NCI-H524 (cell line): Measurements from ENCODE around the gene KRTAP13-2.

Experiments
- DNase-seq, 2 experiments: peaks; one replicate each; lab custom pipeline; 2025; lab: John Stamatoyannopoulos, UW

KRTAP13-2 gene, protein sequence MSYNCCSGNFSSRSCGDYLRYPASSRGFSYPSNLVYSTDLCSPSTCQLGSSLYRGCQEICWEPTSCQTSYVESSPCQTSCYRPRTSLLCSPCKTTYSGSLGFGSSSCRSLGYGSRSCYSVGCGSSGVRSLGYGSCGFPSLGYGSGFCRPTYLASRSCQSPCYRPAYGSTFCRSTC

DNA sequence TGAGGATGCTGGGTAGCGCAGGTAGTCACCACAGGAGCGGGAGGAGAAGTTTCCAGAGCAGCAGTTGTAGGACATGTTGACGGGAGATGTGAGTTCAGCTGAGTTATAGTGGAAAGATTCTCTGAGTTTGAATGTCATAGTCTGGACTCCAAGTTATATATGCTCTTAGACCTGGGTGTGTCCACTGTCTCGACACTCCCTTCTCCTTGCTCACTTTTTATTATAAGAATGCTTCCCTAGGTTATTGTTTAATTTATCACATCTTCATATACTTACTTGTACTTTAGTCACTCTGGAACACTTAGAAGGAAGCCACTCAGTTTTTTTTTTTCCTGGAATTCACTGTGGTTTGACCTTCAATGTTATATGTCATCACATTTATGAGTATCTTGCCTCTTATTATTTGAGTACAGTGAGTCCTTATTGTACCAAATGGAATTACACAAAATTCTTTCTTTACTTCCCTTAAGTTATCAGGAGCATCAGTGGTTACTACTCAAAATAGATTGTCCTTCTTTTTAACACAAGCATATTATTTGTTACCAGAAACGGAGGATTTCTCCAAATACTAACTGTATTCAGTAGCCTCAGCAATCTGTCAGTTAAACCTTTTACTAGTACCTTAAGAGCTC lies at the start of gene KRTAP13-2:
Gene KRTAP13-2, minus strand, starts transcription at position 133 of the 632 bp plus-strand sequence. Its CDS starts 58 bp downstream, at position 75.
- DNase-seq: no peak

DNA sequence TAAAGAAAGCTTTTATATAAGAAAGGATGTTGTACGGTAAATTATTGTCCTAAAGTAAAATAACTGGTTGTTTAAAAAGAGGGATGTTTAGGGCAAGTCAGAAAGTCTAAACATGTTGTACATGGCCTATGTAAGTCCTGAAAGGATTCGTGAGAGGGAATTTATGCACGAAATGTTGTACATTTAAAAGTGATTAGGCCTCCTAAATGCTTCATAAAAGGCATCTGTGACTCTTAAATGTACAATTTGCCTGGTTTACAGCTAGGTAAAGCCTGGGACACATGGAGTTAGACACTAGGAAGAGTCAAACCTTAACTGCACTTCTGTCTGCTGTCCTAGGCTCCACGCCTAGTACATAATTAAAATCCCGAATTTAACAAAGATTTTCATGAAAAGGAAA lies 43.9 kb upstream of the KRTAP13-2 start:
- DNase-seq: no peak

DNA sequence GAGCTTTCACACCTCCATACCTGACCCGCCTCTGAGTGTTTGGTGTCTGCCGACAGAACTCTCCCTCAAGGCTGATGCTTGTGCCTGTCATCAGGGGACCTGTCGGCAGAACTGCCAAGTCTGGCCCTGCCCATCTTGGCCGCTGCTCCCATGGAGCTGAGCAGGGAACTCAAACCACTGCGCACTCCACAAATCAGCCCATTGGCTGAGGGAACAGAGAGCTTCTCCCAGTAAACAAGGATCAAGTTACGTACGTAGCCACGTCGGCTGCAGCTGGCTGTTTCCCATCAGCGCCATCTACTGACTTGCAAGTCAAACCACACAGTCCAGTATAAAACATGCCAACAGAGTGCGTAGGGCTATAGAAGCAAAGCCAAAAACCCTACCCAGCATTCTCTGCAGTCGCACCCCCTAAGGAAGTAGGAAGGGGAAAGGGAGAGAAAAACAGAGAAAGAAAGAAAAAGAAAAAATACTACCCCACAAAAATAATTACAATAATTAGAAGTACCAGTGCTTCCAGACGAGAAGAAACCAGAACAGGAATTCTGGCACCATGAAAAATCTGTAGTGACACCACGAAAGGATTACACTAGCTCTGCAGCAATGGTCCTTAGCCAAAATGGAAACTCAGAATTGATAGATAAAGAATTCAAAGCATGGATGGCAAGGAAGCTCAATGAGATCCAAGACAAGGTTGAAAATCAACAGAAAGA lies 36.9 kb upstream of the KRTAP13-2 start:
- peak; percentile 95 to 99 for DNase-seq

DNA sequence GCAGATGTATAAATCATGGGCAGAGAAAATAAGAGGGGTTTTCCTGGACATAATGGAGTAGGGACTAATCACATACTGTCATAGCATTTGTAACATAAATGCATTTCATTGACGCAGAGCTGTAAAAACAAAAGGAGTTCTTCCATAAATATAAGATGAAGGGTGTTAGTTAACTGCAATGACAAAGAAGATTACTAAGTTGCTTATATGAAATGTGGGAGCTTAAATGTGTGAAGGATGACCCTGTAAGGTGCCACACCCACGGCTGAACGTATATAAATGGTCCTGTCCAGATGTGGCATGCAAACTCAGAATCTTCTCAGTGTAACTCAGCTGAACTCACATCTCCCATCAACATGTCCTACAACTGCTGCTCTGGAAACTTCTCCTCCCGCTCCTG lies 23.7 kb upstream of the KRTAP13-2 start, which contains the start of gene KRTAP13-1:
Gene KRTAP13-1, plus strand, starts transcription at position 301 of the 400 bp plus-strand sequence. Its CDS starts 56 bp downstream, at position 357.
- no peak for DNase-seq

DNA sequence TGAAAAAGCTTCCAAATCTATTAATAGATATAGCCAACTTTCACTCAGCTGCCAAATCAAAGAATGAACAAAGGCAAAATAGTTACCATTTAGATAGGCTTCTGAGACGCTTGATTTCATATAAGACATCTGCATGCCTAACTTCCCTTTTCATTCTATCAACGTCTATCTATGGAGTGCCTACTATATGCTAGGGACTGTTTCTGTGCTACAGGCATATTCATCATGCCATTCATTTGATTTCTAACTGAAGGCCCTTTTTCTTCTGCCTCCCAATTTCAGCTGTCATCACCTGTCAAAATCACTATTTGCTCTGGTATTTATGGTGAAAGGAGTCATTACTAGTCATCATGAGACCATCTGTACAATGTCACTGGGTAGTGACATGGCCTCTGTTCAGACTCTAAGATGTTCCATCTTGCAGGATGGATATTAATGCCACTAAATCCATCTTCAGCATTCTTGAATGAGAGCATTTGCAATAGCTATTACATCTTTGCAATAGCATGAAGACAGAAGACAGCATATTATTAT lies 19.5 kb upstream of the KRTAP13-2 start:
- peak in 1 of 2 experiments; percentile 36 for DNase-seq

DNA sequence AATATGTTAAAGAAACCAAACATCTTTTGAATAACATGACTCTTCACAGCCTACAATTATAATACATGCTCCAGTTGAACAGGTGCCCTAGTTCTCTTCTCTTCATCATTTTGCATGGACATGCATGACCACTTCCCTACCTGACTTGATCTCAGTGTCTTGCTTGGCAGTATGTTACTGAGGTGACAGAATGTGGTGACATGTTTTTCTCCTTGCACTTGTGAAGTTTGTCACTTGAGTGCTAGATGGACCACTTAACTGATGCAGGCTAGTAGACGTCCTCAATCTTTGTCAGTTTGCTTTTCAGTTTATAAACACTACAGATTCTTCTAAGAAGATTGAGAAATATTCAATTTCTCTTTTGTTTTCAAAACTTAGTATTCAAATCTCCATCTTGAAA lies 10.1 kb upstream of the KRTAP13-2 start:
- no peak for DNase-seq

DNA sequence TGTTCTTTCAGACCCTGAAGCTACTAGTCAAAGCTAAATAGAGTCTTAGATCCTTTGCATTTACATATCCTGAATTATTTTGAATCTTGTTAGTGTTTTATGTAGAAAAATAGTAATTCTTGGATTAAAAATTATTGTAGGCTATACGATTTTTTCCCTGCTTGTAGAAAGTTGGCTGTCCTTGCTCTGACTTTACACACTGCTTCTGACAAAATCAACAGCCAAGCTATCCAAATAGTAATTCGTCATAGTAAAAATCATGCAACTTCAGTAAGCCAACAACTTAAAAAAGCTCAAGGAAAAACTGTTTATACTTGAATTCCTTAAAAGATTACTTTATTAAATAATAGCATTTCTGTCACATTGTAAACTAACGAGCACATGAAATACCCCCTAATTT lies 16.2 kb downstream of the KRTAP13-2 start:
- no peak for DNase-seq

DNA sequence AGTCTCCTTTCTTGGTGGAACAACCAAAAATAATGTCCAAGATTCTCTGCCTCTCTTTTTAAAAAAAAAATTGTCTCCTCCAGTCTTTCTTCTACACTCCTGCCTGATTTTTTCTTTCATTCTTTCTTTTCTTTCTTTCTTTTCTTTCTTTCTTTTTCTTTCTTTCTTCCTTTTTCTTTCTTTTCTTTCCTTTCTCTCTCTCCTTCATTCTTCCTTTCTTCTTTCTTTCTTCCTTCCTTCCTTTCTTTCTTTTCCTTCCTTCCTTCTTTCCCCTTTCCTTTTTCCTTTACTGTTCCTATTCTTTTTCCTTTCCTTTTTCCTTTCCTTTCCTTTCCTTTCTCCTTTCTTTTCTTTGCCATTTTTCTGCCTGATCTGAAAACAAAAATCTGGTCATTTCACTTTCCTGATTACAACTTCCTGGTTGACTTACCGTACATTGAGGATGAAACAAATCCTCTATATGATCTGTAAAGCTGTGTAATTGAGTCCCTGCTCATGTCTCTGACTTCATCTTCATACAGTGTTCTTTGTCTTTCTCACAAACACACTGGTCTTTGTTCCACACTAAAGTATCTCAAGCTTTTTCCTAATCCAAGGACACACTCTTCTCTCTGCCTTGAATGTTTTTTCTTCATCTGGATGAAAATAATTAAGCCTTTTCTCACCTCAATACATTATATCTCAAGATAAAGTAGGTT lies 17.6 kb downstream of the KRTAP13-2 start:
- DNase-seq: no peak

DNA sequence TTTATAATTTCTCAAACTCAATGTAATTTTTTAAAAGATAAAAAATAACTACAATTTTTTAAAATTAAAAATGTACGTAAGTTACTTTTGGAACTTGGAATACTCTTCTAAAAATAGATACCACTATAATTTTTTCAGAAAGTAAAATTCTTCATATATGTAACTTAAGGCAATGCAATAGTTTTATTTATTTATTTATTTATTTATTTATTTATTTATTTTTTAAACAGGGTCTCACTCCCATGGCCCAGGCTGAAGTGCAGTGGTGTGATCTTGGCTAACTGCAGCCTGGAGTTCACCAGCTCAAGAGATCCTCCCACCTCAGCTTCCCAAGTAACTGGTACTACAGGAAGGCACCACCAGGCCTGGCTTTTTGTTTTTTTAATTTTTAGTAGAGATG lies 20.5 kb downstream of the KRTAP13-2 start:
- no peak for DNase-seq

DNA sequence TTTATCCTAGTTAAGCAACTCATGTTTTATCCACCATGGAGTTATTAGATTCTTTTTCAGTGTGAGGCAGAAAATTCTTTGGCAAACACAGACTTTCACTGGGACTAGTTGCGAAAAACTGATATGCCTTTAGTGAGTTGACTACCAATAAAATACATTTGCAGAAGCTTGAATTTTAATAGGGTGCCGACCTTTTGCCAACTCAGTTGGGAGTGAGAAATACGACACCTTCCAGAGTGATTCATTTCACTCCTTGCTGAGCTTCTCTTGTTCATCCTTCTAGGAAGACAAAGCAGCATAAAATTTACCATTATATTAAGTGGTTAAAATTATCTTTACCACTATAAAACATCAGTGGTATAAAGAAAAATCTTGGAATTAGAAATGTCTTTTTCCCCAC lies 22.5 kb downstream of the KRTAP13-2 start:
- no peak for DNase-seq

DNA sequence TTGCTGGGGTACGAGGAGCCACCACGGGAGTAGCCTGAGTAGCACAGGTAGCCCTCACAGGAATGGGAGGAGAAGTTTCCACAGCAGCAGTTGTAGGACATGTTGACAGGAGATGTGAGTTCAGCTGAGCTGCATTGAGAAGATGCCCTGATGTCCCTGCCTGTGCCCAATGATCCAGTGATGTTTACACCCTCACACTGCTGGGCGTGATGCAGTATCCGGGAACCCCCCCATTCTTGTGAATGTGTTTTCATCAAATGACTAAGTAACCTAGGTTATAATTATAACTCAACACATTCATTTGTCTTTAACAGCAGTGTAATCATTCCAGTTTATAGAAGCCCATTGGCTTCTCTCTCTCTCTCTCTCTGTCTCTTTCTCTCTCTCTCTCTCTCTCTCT lies 23.6 kb downstream of the KRTAP13-2 start, which contains the start of gene KRTAP23-1:
Gene KRTAP23-1, minus strand, starts transcription at position 101 of the 400 bp plus-strand sequence. Its CDS starts 0 bp downstream, at position 101.
- no peak for DNase-seq

DNA sequence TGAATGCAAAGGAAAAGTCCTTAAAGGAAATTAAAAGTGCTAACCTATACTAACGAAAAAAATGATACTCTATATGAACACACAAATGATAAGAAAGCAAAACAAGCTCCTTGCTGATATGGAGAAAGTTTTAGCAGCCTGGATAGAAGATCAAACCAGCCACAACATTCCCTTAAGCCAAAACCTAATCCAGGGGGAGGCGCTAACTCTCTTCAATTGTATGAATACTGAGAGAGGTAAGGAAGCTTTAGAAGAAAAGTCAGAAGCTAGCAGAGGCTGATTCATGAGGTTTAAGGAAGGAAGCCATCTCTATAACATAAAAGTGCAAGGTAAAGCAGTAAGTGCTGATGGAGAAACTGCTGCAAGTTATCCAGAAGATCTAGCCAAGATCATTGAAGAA lies 27.1 kb downstream of the KRTAP13-2 start:
- no peak for DNase-seq

DNA sequence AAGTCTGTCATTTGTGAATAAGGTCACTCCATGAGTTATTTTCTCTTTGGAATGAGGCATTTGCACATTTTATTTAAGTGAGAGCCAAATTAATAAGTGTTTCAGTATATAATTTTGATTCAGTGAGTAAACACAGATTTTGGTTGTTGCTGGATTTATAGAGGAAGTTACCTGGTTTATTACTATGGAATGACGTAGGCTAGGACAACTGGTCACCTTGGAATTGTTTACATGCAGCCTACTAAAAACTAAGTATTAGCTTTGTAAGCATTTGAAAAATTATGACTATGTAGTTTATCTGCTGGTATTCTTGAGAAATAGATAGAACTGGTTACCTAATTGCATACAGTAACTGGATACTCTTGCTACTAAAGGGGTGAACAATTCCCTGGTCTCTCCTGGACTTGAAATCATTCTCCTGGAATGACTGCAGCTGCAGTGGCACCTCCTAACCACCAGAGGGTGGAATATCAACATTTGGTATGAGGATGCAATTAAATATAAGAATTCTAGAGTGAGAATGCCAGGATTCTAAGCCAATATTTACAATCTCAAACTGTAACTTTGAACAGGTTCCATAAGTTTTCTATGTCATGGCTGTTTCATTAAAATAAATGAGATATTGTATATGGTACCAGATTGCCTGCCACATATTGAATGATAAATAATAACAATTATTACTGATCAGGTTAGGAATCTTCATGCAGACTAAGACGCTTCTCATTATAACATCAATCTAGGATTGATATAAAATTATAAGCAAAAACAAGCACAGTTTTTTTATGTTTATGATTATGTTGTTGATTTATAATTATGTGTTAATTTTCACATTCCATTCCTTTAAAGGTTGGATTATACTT lies 31.1 kb downstream of the KRTAP13-2 start:
- peak in 1 of 2 experiments; percentile 71 for DNase-seq

DNA sequence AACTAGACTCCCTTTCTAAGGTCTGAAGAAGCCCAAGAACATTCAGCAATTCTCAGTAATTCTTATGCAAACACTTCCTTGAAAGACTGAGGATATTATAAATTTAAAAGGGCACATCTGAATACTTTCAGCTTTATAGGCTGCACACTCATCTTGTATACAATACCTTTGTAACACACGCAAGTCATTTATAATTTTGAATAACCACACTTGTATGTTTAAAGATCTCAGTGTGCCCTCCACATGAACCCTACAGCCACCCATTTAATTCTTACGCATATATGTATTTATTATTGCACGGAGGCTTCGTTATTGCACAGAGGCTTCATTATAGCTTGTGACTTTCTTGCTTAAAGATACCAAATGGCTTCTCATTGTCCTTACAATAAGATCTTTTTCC lies 33.4 kb downstream of the KRTAP13-2 start:
- no peak for DNase-seq

DNA sequence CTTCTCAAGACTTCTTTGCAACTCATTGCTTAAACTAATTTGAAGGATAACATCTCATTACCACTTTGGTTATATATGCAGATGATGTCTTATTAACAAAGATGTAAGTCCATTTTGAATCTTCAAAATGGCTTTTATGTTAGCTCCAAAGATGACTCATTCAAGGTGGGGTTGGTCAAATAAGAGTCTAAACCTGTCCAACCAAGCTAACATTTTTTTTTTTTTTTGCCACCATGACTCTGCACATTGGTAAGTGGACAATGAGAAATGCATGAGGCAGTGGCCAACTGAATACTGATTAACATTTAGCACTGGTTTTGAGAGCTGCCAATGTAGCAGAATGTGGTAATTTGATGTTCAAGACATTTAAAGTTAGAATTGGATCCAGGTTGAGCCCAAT lies 34.3 kb downstream of the KRTAP13-2 start:
- DNase-seq: no peak

DNA sequence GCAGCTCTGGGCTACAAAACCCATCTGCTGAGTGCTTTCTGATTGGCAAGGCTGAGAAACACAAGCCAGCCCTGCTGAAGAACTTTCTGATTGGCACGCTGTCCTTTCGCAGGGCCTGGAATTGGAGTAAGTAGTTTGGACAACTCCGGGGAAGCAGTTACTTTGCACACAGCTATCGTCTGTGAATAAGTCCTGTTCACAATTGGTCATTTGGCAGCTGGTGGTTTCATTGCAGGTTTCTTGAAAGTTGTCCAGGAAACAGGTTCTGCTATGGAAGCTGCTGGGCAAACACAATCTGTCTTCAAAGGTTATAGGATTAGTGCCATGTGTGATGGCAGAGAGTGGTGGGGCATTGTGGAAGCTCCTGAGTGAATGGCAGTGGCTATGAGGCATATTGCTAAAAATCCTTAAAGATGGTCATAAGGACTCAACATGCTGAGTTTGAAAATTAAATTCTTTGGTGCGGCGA lies 34.8 kb downstream of the KRTAP13-2 start, which contains the start of gene KRTAP27-1:
Gene KRTAP27-1, minus strand, starts transcription at position 419 of the 469 bp plus-strand sequence. Its CDS starts 26 bp downstream, at position 393.
- peak in 1 of 2 experiments; percentile 13 for DNase-seq

DNA sequence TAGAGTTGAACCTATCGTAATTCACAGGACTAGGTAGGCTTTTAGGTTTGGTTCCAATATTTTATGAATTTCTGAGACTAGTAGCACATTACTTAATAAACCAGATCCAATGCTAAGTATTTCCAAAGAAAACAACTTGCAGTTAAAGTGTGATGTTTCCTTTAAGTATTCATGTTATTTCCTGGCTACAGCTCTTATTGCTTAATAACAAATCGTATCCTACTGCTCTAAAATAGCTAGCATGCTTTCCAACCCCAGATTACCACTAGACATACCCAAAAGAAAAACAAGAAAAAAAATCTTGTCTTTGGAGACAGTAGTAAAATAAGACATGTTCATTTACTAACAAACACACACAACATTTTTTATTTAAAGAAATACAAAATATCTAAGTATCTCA lies 35.5 kb downstream of the KRTAP13-2 start:
- DNase-seq: no peak

DNA sequence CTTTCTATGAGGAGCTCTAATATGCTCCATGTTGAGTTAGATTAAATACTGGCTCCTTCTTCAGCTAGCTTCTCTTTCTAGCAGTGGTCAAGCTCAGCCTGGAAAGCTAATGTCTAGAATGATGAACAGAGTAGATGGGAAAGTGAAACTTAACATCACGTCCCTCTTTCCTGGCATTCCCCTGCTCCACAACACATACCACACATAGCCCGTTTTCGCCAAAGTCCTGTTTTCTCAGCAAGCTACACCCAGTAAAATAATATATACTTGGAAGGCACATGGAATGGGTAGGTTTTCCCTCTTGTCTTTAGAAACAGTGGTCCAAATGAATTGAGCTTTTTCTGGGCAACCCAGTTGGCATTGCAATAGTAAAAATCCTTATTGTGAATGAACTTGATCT lies 38.3 kb downstream of the KRTAP13-2 start:
- no peak for DNase-seq

DNA sequence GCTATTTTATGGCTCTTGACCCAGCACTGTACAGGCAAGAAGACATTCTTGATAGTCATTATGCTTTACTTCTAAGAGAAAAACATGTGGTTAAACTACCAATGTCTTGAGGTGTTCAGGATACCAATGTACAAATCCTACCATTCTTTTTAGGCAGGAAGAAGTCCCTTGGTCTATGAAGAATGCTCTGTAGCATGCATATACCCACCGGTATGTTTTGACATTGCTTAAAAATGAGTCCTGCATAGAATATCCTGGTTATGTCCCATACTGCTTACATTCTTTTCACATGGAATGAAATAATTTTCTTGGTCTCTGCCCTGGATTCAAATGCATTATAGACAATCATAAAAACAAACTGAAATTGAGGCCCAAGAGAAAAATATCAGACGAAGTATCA lies 39.4 kb downstream of the KRTAP13-2 start:
- no peak for DNase-seq

DNA sequence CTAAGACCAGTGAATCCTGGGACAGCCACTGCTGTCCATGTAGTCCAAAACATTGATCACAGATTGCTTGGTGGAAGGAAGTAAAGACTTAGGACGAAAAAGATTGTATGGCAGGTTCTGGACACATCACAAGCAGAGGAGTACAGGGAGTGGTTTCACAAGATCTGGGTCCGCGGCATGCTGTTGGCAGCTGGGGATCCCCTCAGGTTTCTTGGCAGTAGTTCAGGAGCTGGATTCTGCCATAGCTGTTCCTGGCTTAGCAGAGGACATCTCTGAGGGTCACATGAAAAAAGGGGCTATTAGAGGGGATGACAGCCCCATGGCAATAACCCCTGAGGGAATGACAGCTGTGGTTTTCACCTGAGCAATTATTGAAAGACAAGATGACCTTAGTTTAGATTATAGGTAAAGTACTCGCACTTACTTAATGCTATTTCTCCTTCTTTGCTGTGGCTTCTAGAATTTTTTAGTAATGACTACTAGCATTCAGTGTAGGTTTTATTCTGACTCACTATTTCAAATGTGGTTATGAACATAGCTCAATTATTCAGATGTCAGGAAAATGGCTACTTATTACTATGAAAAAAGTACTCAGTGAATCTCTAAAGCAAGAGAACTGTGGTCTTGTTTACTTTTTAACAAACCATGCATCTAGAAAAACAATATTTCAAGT lies 42.7 kb downstream of the KRTAP13-2 start:
- DNase-seq: no peak
